Dermis blood vessel endothelial cell (primary cell): ENCODE measurements around the gene SCEL. TPM values are rescaled to one million over a fixed set of nuclear protein-coding genes. Genes with fewer than 3 reads are reported as not detected.

Experiments used
- DNase-seq: peaks from one replicate; pipeline ENCODE4 v3.0.0; 2010
- total RNA-seq: library from RNA; depleted of rRNA; stranded (reverse); fragments of >200 nt; gene quantifications from 2 replicates; pipeline ENCODE4 v1.2.3, GENCODE V29; 2014

Gene SCEL
- total RNA-seq, 1 donor from 2014 or later = under 0.01 TPM

GRCh38 chr13:77674852-77675251 lies 139.3 kb downstream of the SCEL start:
- no peak for DNase-seq

GRCh38 chr13:77678691-77679235 lies 143.3 kb downstream of the SCEL start:
- DNase-seq = no peak

GRCh38 chr13:77687799-77688198 lies 152.3 kb downstream of the SCEL start:
- no peak for DNase-seq

DNA sequence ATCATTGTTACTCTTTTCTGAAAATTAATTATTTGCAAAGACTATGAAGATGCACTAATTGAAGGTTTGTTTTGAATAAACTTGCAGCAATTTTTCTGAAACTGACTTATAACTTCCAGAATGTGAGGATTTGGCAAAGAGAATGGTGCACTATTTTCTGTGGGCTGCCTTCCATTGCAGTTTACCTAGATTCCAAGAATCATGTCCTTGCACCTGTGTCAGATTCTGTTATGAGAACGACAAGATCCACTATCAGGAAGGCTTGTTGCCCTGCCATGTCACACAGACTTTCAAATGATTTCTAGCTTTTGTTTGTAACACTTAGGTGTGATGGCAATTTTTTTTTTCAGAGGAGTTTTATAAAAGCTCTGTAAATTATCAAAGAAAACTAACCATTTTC lies 156.4 kb downstream of the SCEL start:
- no peak for DNase-seq

DNA sequence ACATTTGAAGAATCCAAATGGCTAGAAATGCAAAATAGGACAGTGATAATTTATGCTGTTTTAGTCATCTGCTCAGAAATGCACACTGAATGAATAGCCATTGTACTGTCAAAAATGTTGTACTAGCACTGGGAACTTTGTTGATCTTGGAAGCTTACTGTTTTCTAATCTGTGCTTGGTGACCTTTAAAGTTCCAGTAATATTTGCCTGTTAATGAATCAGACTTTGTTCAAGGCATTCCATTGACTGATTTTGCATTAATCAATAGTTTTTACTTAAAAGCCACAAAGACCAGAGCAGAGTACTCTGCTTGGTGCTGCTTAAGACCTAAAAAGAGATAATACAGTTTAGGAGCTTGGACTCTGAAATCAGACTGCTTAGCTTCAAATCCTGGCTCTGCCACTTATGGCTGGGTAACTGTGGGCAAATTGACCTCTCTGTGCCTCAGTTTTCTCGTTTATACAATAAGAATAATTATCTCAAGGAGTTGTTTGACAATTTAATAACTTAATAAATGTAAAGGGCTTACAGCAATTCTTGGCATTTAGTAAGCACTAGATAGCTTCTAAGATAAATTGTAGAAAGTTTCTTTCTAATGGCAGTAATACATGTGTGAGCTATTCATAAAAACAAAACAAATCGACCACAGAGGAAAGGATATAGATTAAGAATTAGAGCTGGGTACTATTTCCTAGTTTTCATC lies 157.4 kb downstream of the SCEL start:
- no peak for DNase-seq

DNA sequence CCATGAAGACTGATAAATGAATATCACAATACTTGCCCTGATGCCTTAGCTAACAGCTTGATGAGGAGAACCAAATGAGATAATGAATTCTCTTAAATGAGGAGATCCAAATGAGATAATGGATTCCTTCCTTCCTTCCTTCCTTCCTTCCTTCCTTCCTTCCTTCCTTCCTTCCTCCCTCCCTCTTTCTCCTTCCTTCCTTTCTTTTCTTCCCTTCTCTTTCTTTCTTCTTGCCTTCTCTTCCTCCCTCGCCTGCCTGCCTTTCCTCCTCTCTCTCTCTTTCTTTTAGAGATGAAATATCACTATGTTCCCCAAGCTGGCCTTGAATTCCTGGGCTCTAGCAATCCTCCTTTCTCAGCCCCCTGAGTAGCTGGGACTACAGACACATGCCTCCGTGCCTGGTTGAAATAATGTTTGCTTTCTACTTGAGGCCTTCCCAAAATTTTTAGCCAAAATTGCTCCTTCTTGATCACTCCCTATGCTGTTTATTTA lies 158.0 kb downstream of the SCEL start:
- no peak for DNase-seq

Other genes with a start within 250 kb of the SCEL start
- 169 and 214 TPM in 2 replicates for gene MYCBP2, start 208.6 kb upstream of the SCEL start, total RNA-seq
- gene SLAIN1, start 162.0 kb downstream of the SCEL start, total RNA-seq = 10.6 and 11.1 TPM in 2 replicates